Thoracic aorta (tissue), 2 donors: ENCODE measurements around the gene CBX1. TPM values are rescaled to one million over a fixed set of nuclear protein-coding genes. Genes with fewer than 3 reads are reported as not detected.

Experiments
- ATAC-seq: fragments of 150-250 bp; one replicate; pipeline ENCODE4 v1.8.0; 2017; ENCODE audit warnings: low read depth; ENCODE audit not compliant: insufficient number of reproducible peaks, low FRiP score
- DNase-seq: peaks from one replicate; pipeline ENCODE4 v3.0.0-alpha.2; 2020; ENCODE audit warnings: low spot score
- H3K27ac ChIP-seq, 2 donors: fragments of 200-600 bp; sonication (generic); 1 replicate in 1 of 2; 2 replicates in 1 of 2; pipeline ENCODE4 v1.5.1; 2016; ENCODE audit warnings: mild to moderate bottlenecking in 2 of 2, moderate library complexity in 2 of 2
- H3K27me3 ChIP-seq: fragments of 200-600 bp; sonication (generic); replicated peaks from 2 replicates; pipeline ENCODE4 v1.6.0; 2016; ENCODE audit warnings: mild to moderate bottlenecking; ENCODE audit not compliant: insufficient read depth
- H3K36me3 ChIP-seq: fragments of 200-600 bp; sonication (generic); one replicate; pipeline ENCODE4 v1.5.1; 2016
- H3K4me1 ChIP-seq, 2 donors: fragments of 200-600 bp; sonication (generic); 1 replicate in 1 of 2; 2 replicates in 1 of 2; pipeline versions ENCODE4 v1.5.1 to v1.6.0; 2016; ENCODE audit warnings: low read depth in 2 of 2, mild to moderate bottlenecking in 1 of 2; ENCODE audit not compliant: control insufficient read depth in 1 of 2
- H3K4me3 ChIP-seq: fragments of 200-600 bp; sonication (generic); 2 replicates; pipeline ENCODE4 v1.5.1; 2016; ENCODE audit warnings: mild to moderate bottlenecking
- H3K9me3 ChIP-seq: fragments of 200-600 bp; sonication (generic); 2 replicates; pipeline ENCODE4 v1.5.1; 2016
- CTCF ChIP-seq: fragments of 200-600 bp; sonication (generic); IDR thresholded peaks from one replicate; pipeline ENCODE4 v1.5.1; 2019; ENCODE audit warnings: antibody characterized with exemption
- total RNA-seq, 2 donors: library from RNA; depleted of rRNA; stranded (reverse); fragments of >200 nt; gene quantifications; one replicate each; pipeline versions ENCODE4 v1.1.0 to v1.2.3, GENCODE V29; 2016

The CBX1 gene
- total RNA-seq, 2 donors from 2014 or later: 35.7 to 36.1 TPM

GRCh38 chr17:48058393-48059124 is 42.7 kb downstream of the CBX1 start:
- Histone ChIP-seq H3K4me3 (no peak overlapping the region), H3K9me3 (no peaks in the 10 kb centered on the region), H3K27me3 (no peaks in the 10 kb centered on the region), H3K27ac (no peak overlapping the region), H3K4me1 (peaks cover 17 to 38% of the 10 kb centered on the region in 2 donors), H3K36me3 (peaks cover 63% of the 10 kb centered on the region)
- TF ChIP-seq CTCF: no peak
- no peak for DNase-seq
- ATAC-seq: no peak

GRCh38 chr17:48057626-48058025 is 43.7 kb downstream of the CBX1 start:
- H3K4me1 ChIP-seq: peaks cover 23 to 46% of the 10 kb centered on the region in 2 donors
- ATAC-seq (no peak), DNase-seq (no peak)
- no peak for TF ChIP-seq CTCF
- H3K27ac ChIP-seq: no peak overlapping the region
- peaks cover 60% of the 10 kb centered on the region for H3K36me3 ChIP-seq
- no peak overlapping the region for H3K4me3 ChIP-seq
- H3K27me3 ChIP-seq: no peaks in the 10 kb centered on the region
- H3K9me3 ChIP-seq: no peaks in the 10 kb centered on the region

GRCh38 chr17:48056879-48057278 is 44.4 kb downstream of the CBX1 start:
- H3K27me3 ChIP-seq: no peaks in the 10 kb centered on the region
- H3K27ac ChIP-seq: peak overlapping the region in 1 of 2 donors; percentile 22
- peaks cover 53% of the 10 kb centered on the region for H3K36me3 ChIP-seq
- no peak for TF ChIP-seq CTCF
- peaks cover 31 to 54% of the 10 kb centered on the region in 2 donors for H3K4me1 ChIP-seq
- ATAC-seq (no peak), DNase-seq (no peak)
- no peak overlapping the region for H3K4me3 ChIP-seq
- no peaks in the 10 kb centered on the region for H3K9me3 ChIP-seq

- H3K4me1 ChIP-seq: peaks cover 36 to 60% of the 10 kb centered on the region in 2 donors
- no peak overlapping the region for H3K27ac ChIP-seq
- ATAC-seq: no peak
- no peak overlapping the region for H3K4me3 ChIP-seq
- no peaks in the 10 kb centered on the region for H3K27me3 ChIP-seq
- H3K9me3 ChIP-seq: no peaks in the 10 kb centered on the region
- H3K36me3 ChIP-seq: peaks cover 47% of the 10 kb centered on the region
- TF ChIP-seq CTCF: no peak
- no peak for DNase-seq
Measured at GRCh38 chr17:48056246-48056745, 45.0 kb downstream of the CBX1 start.

- H3K4me1 ChIP-seq: peaks cover 42 to 63% of the 10 kb centered on the region in 2 donors
- peak overlapping the region; percentile 88 for H3K4me3 ChIP-seq
- no peak for DNase-seq
- TF ChIP-seq CTCF: no peak
- H3K27me3 ChIP-seq: no peaks in the 10 kb centered on the region
- no peak for ATAC-seq
- no peaks in the 10 kb centered on the region for H3K9me3 ChIP-seq
- H3K27ac ChIP-seq: peak overlapping the region in 1 of 2 donors; percentile 13
- H3K36me3 ChIP-seq: peaks cover 47% of the 10 kb centered on the region
Measured at GRCh38 chr17:48055531-48056245, 45.6 kb downstream of the CBX1 start.
